Activated naive CD4-positive, alpha-beta T cell treated with anti-CD3 and anti-CD28 coated beads, Interleukin-2, amount 10 ng/mL, durations not matched to agents 7 days and 5 days (primary cell): ENCODE results near the gene VAMP8.
A peak's percentile ranks its signal among the peaks of the same experiment; 100 is the strongest.
"Not testable (repeated sequence)": the region's sequence is repeated elsewhere in the genome, so short reads cannot be mapped to it uniquely, and the experiment has no call there.

Experiments used
- CTCF ChIA-PET: fragments of 350-600 bp; sonication (Branson Sonifier 250); formaldehyde crosslinking; loops from one replicate; lab custom pipeline; 2021; ENCODE audit warnings: antibody characterized with exemption; lab: Charles Lee
- DNase-seq: peaks from one replicate; pipeline ENCODE4 v3.0.0-alpha.2; 2020
- H3K27ac Mint-ChIP-seq: one replicate; pipeline ENCODE4 v1.8.0; 2021; ENCODE audit warnings: mild to moderate bottlenecking, moderate library complexity, mixed read lengths
- H3K27me3 Mint-ChIP-seq: one replicate; pipeline ENCODE4 v1.8.0; 2021; ENCODE audit warnings: mild to moderate bottlenecking, mixed read lengths
- H3K36me3 Mint-ChIP-seq: one replicate; pipeline ENCODE4 v1.8.0; 2021; ENCODE audit warnings: mixed read lengths
- H3K4me1 Mint-ChIP-seq: one replicate; pipeline ENCODE4 v1.8.0; 2021; ENCODE audit warnings: mixed read lengths
- H3K4me3 Mint-ChIP-seq: one replicate; pipeline ENCODE4 v1.8.0; 2021; ENCODE audit warnings: mild to moderate bottlenecking, moderate library complexity, mixed read lengths
- H3K9me3 Mint-ChIP-seq: one replicate; pipeline ENCODE4 v1.8.0; 2021; ENCODE audit warnings: mixed read lengths

Gene VAMP8

DNA sequence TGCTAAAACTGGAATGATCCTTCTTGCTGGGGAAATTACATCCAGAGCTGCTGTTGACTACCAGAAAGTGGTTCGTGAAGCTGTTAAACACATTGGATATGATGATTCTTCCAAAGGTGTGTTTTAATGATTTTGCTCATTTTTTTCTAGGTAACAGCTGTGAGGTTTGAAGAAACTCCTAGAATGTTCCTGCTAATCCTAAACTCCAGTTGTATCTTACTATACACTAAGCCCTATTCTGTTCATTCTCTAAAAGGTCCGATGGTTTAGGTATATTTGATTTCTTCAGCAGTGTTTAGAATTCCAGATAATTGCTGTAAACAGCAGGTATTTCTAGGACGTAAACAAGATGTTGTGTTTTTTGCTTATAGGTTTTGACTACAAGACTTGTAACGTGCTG lies 36.1 kb upstream of the VAMP8 start:
- Mint-ChIP-seq H3K4me3 (peak overlapping the region; percentile 92), H3K27me3 (no peaks in the 10 kb centered on the region), H3K4me1 (peaks cover 53% of the 10 kb centered on the region), H3K36me3 (peaks cover 60% of the 10 kb centered on the region), H3K9me3 (no peaks in the 10 kb centered on the region), H3K27ac (no peak overlapping the region)
- no peak for DNase-seq
- CTCF ChIA-PET: interaction anchor here (0.8 to 8.1 kb wide), 4 partner anchors 11 to 149 kb away, joined by 3 to 62 read pairs (median 20); partner anchors contain the start of gene SH2D6

DNA sequence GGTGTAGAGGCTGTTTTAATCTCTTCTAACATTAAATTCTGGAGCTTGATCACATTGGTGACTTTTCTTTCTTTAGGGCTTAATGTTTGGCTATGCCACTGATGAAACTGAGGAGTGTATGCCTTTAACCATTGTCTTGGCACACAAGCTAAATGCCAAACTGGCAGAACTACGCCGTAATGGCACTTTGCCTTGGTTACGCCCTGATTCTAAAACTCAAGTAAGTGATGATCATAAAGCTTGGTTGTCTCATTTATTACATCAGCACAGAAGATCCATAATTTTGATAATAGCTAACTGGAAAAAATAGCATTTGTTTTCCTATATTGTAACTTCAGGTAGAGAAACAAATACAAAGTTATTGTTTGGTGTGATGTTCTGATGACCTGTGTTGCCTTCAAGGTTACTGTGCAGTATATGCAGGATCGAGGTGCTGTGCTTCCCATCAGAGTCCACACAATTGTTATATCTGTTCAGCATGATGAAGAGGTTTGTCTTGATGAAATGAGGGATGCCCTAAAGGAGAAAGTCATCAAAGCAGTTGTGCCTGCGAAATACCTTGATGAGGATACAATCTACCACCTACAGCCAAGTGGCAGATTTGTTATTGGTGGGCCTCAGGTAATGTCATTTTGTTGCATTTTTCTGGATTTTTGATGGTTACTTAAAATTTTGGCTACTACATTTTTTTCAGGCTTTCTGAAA lies 35.5 kb upstream of the VAMP8 start:
- CTCF ChIA-PET: interaction anchor here (0.8 to 8.1 kb wide), 3 partner anchors 10 to 121 kb away, joined by 3 to 62 read pairs (median 34); partner anchors contain the start of gene SH2D6
- Mint-ChIP-seq H3K36me3 (peaks cover 63% of the 10 kb centered on the region), H3K4me1 (peaks cover 48% of the 10 kb centered on the region)

DNA sequence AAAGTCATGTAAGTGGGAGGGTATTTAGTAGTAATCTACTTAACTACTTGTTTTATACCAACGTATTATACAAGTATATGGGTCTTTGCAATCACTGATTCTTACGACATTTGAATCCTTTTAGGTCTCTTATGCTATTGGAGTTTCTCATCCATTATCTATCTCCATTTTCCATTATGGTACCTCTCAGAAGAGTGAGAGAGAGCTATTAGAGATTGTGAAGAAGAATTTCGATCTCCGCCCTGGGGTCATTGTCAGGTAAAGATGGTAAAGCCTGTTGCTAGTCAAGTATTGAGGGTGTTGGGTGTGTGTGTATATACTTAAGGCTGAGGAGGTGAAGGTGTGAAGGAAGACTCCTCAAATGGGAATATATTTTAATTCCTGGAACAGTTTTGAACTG lies 34.6 kb upstream of the VAMP8 start:
- no peaks in the 10 kb centered on the region for H3K9me3 Mint-ChIP-seq

More for the DNA sequence above, 35.5 kb upstream of the VAMP8 start:
- no peak for DNase-seq
- Mint-ChIP-seq H3K27me3 (no peaks in the 10 kb centered on the region), H3K27ac (peak overlapping the region; percentile 21), H3K4me3 (peak overlapping the region; percentile 92), H3K9me3 (no peaks in the 10 kb centered on the region)

DNA sequence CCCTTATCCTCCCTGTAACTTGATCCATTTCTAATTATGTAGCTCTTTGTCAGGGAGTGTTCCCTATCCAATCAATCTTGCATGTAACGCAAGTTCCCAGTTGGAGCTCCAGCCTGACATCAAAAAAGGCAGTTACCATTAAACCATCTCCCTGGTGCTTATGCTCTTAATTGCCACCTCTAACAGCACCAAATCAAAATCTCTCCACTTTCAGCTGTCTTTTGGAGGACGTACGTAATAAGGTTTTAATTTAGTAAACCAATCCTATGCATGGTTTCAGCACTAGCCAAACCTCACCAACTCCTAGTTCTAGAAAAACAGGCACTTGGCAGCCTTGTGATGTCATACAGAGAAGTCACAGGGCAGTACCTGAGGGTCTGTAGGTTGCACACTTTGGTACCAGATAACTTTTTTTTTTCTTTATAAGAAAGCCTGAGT lies 33.1 kb upstream of the VAMP8 start:
- H3K4me3 Mint-ChIP-seq, H3K9me3 Mint-ChIP-seq, H3K27me3 Mint-ChIP-seq, DNase-seq, H3K27ac Mint-ChIP-seq: not testable (repeated sequence)
- CTCF ChIA-PET: interaction anchor here (1.2 to 8.1 kb wide), 3 partner anchors 61 to 154 kb away, joined by 3 to 62 read pairs (median 3); partner anchors contain the start of gene SH2D6
- Mint-ChIP-seq H3K36me3 (peaks cover 68% of the 10 kb centered on the region), H3K4me1 (peaks cover 37% of the 10 kb centered on the region)

More for the DNA sequence above, 34.6 kb upstream of the VAMP8 start:
- CTCF ChIA-PET: interaction anchor here (0.7 to 8.1 kb wide), 3 partner anchors 9 to 122 kb away, joined by 3 to 62 read pairs (median 34); partner anchors contain the start of gene SH2D6
- peaks cover 39% of the 10 kb centered on the region for H3K4me1 Mint-ChIP-seq
- no peaks in the 10 kb centered on the region for H3K27me3 Mint-ChIP-seq
- no peak for DNase-seq
- peak overlapping the region; percentile 17 for H3K4me3 Mint-ChIP-seq
- H3K27ac Mint-ChIP-seq: peak overlapping the region; percentile 4
- peaks cover 65% of the 10 kb centered on the region for H3K36me3 Mint-ChIP-seq

DNA sequence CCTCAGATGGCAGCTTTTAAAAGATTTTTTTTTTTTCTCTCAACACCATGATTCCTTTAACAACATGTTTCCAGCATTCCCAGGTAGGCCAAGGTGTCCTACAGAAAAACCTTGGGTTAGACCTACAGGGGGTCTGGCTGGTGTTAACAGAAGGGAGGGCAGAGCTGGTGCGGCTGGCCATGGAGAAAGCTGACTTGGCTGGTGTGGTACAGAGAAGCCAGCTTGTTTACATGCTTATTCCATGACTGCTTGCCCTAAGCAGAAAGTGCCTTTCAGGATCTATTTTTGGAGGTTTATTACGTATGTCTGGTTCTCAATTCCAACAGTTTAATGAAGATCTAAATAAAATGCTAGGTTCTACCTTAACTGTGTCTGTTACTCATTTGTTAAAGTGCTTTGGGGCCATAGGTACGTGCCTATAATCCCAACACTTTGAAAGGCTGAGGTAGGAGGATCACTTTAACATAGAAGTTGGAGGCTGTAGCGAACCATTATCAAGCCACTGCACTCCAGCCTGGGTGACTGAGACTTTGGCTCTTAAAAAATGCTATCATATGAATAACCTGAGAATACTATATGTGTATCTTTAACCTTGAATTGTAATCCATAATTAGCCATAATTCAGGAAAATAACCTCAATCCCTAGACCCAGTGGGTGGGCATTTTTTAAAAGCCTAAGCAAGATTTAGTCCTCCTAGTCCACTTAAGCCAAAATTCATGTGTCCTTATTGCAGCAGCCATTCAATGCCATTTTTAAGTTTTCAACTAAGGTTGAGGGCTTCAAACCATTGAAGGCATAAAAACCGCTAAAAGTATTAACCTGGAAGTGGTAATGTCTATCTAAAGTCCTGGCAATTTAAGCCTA lies 32.2 kb upstream of the VAMP8 start:
- CTCF ChIA-PET: interaction anchor here (0.8 to 8.1 kb wide), 4 partner anchors 60 to 155 kb away, joined by 3 to 62 read pairs (median 3); partner anchors contain the start of gene SH2D6
- Mint-ChIP-seq H3K36me3 (peaks cover 71% of the 10 kb centered on the region), H3K4me1 (peaks cover 37% of the 10 kb centered on the region)
- not testable (repeated sequence) for H3K9me3 Mint-ChIP-seq, H3K4me3 Mint-ChIP-seq, H3K27ac Mint-ChIP-seq, DNase-seq, H3K27me3 Mint-ChIP-seq

GRCh38 chr2:85545780-85546240 lies 31.6 kb upstream of the VAMP8 start:
- Mint-ChIP-seq H3K27ac (no peak overlapping the region), H3K27me3 (no peaks in the 10 kb centered on the region), H3K4me1 (peaks cover 30% of the 10 kb centered on the region), H3K4me3 (no peak overlapping the region), H3K36me3 (peaks cover 69% of the 10 kb centered on the region), H3K9me3 (no peaks in the 10 kb centered on the region)
- CTCF ChIA-PET: interaction anchor here (0.8 to 8.1 kb wide), 2 partner anchors 125 to 155 kb away, joined by 3 to 62 read pairs; partner anchors contain the start of gene SH2D6
- no peak for DNase-seq

GRCh38 chr2:85547089-85547858 lies 30.1 kb upstream of the VAMP8 start:
- Mint-ChIP-seq H3K9me3 (no peaks in the 10 kb centered on the region), H3K4me3 (no peak overlapping the region), H3K4me1 (peaks cover 20% of the 10 kb centered on the region), H3K27ac (peak overlapping the region; percentile 10), H3K27me3 (no peaks in the 10 kb centered on the region), H3K36me3 (peaks cover 64% of the 10 kb centered on the region)
- CTCF ChIA-PET: interaction anchor here (0.9 to 10.1 kb wide), 4 partner anchors 13 to 156 kb away, joined by 3 to 197 read pairs (median 76); partner anchors contain the start of genes GGCX and SH2D6
- DNase-seq: no peak

GRCh38 chr2:85547859-85548607 lies 29.4 kb upstream of the VAMP8 start:
- peaks cover 60% of the 10 kb centered on the region for H3K36me3 Mint-ChIP-seq
- CTCF ChIA-PET: interaction anchor here (1.0 to 10.1 kb wide), 6 partner anchors 8 to 248 kb away, joined by 3 to 197 read pairs (median 18); partner anchors contain the start of genes GGCX, MAT2A and SH2D6
- no peak for DNase-seq
- H3K9me3 Mint-ChIP-seq: no peaks in the 10 kb centered on the region
- H3K4me3 Mint-ChIP-seq: no peak overlapping the region
- H3K27ac Mint-ChIP-seq: peak overlapping the region; percentile 17
- H3K27me3 Mint-ChIP-seq: no peaks in the 10 kb centered on the region
- peaks cover 14% of the 10 kb centered on the region for H3K4me1 Mint-ChIP-seq

GRCh38 chr2:85548608-85548900 lies 28.8 kb upstream of the VAMP8 start:
- Mint-ChIP-seq H3K27me3 (no peaks in the 10 kb centered on the region), H3K4me3 (no peak overlapping the region), H3K27ac (peak overlapping the region; percentile 17), H3K36me3 (peaks cover 56% of the 10 kb centered on the region), H3K4me1 (peaks cover 11% of the 10 kb centered on the region), H3K9me3 (no peaks in the 10 kb centered on the region)
- CTCF ChIA-PET: interaction anchor here (1.0 to 10.1 kb wide), 6 partner anchors 8 to 248 kb away, joined by 3 to 197 read pairs (median 18); partner anchors contain the start of genes GGCX, MAT2A and SH2D6
- no peak for DNase-seq

DNA sequence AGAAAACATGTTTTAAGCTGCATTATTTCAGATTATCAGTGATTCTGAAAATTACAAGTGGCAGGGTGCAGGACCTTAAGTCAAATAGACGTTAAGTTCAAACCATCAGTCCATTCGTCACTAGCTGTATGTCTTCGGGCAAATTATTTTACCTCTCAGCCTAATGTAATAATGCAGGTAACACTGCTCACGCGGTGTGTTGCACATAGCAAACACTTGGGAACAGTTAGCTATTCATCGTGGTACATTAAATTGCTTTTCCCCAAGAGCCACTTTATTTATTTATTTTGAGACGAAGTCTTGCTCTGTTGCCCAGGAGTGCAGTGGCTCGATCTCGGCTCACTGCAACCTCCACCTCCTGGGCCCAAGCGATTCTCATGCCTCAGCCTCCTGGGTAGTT lies 28.3 kb upstream of the VAMP8 start:
- no peak overlapping the region for H3K27ac Mint-ChIP-seq
- H3K27me3 Mint-ChIP-seq: no peaks in the 10 kb centered on the region
- peaks cover 9% of the 10 kb centered on the region for H3K4me1 Mint-ChIP-seq
- H3K36me3 Mint-ChIP-seq: peaks cover 53% of the 10 kb centered on the region
- DNase-seq: no peak
- H3K9me3 Mint-ChIP-seq: no peaks in the 10 kb centered on the region
- H3K4me3 Mint-ChIP-seq: no peak overlapping the region
- CTCF ChIA-PET: interaction anchor here (1.0 to 10.1 kb wide), 7 partner anchors 9 to 249 kb away, joined by 3 to 197 read pairs (median 3); partner anchors contain the start of genes GGCX, MAT2A and SH2D6

GRCh38 chr2:85549826-85550225 lies 27.6 kb upstream of the VAMP8 start:
- Mint-ChIP-seq H3K27ac (no peak overlapping the region), H3K9me3 (no peaks in the 10 kb centered on the region), H3K36me3 (peaks cover 50% of the 10 kb centered on the region), H3K27me3 (no peaks in the 10 kb centered on the region), H3K4me1 (peaks cover 6% of the 10 kb centered on the region), H3K4me3 (no peak overlapping the region)
- no peak for DNase-seq
- CTCF ChIA-PET: interaction anchor here (1.1 to 10.1 kb wide), 10 partner anchors 9 to 249 kb away, joined by 3 to 197 read pairs (median 12); partner anchors contain the start of genes GGCX, MAT2A and SH2D6

GRCh38 chr2:85550486-85550885 lies 26.9 kb upstream of the VAMP8 start:
- Mint-ChIP-seq H3K27me3 (no peaks in the 10 kb centered on the region), H3K27ac (no peak overlapping the region), H3K9me3 (no peaks in the 10 kb centered on the region), H3K36me3 (peaks cover 47% of the 10 kb centered on the region), H3K4me3 (no peak overlapping the region), H3K4me1 (peaks cover 6% of the 10 kb centered on the region)
- CTCF ChIA-PET: interaction anchor here (0.9 to 10.1 kb wide), 15 partner anchors 10 to 250 kb away, joined by 3 to 197 read pairs (median 9); partner anchors contain the start of genes GGCX, MAT2A, SH2D6 and VAMP8
- no peak for DNase-seq
